Measurements from ENCODE around the gene DOC2B. TPM values are rescaled to one million over a fixed set of nuclear protein-coding genes. Genes with fewer than 3 reads are reported as not detected.

The DOC2B gene
- total and polyA plus RNA-seq, 2 of the 13 experiments (the other 11 are each of a cell fraction or from before 2014, with no cell fraction given), result 0.09 to 0.22 TPM

- peak; percentile 72; the same call in 1 of the 2 replicates for TF ChIP-seq ZBTB39 (CRISPR knock-in tag; IDR thresholded peaks at IDR 0.05)
- no peak for TF ChIP-seq GPBP1L1 (CRISPR knock-in tag; IDR thresholded peaks at IDR 0.05)
- TF ChIP-seq DMTF1 (CRISPR knock-in tag; IDR thresholded peaks at IDR 0.05), result no peak
- TF ChIP-seq KDM3A (CRISPR knock-in tag; IDR thresholded peaks at IDR 0.05; ENCODE audit: low read depth), result 0 out of 2 replicates have a peak, but pooled peaks have one; percentile 37
- TF ChIP-seq IRF2 (CRISPR knock-in tag; IDR thresholded peaks at IDR 0.05), result 0 out of 2 replicates have a peak, but pooled peaks have one; percentile 21
- TF ChIP-seq POGZ (CRISPR knock-in tag; IDR thresholded peaks at IDR 0.05), result peak; percentile 60; the same call in 1 of the 2 replicates
- TF ChIP-seq ZBTB38 (CRISPR knock-in tag; IDR thresholded peaks at IDR 0.05), result no peak
- no peak for TF ChIP-seq CERS6 (CRISPR knock-in tag; IDR thresholded peaks at IDR 0.05)
- no peak for TF ChIP-seq CHD4 (IDR thresholded peaks at IDR 0.05; ENCODE audit: borderline replicate concordance, low read length)
- TF ChIP-seq RBAK (CRISPR knock-in tag; IDR thresholded peaks at IDR 0.05), result no peak
- peak; percentile 71; the same call in 1 of the 2 replicates for TF ChIP-seq ZNF563 (CRISPR knock-in tag; IDR thresholded peaks at IDR 0.05)
- no peak for TF ChIP-seq YEATS4 (CRISPR knock-in tag; IDR thresholded peaks at IDR 0.05; ENCODE audit: borderline replicate concordance)
- TF ChIP-seq REPIN1 (CRISPR knock-in tag; IDR thresholded peaks at IDR 0.05; ENCODE audit: borderline replicate concordance, low read depth), result peak; percentile 16; the same call in 1 of the 2 replicates
- 0 out of 2 replicates have a peak, but pooled peaks have one; percentile 13 for TF ChIP-seq MEIS2 (CRISPR knock-in tag; IDR thresholded peaks at IDR 0.05)
- no peak for TF ChIP-seq RBM22 (optimal IDR thresholded peaks at IDR 0.05; ENCODE audit: low read length)
- no peak; the same call in 1 of the 2 replicates for TF ChIP-seq KDM2A (CRISPR knock-in tag; IDR thresholded peaks at IDR 0.05; ENCODE audit: borderline replicate concordance, low read depth)
- TF ChIP-seq ZNF549 (CRISPR knock-in tag; IDR thresholded peaks at IDR 0.05), result no peak
- TF ChIP-seq RNF2 (conservative IDR thresholded peaks at IDR 0.05; ENCODE audit: low read depth), result no peak
- no peak for TF ChIP-seq ZNF383 (CRISPR knock-in tag; IDR thresholded peaks at IDR 0.05; ENCODE audit: borderline replicate concordance)
- TF ChIP-seq RCOR2 (CRISPR knock-in tag; IDR thresholded peaks at IDR 0.05), result no peak
- TF ChIP-seq TGIF2 (CRISPR knock-in tag; IDR thresholded peaks at IDR 0.05), result no peak
- no peak for TF ChIP-seq ZNF232 (CRISPR knock-in tag; IDR thresholded peaks at IDR 0.05; ENCODE audit: borderline replicate concordance)
- TF ChIP-seq DNMT1 (CRISPR knock-in tag; IDR thresholded peaks at IDR 0.05), result no peak
These were observed 12.7 kb upstream of the DOC2B start (continued) for GRCh38 chr17:193841-194806.

Measured in HepG2 (cell line).